Muscle of leg (tissue), 11 donors: ENCODE measurements around the gene TBX10. TPM values are rescaled to one million over a fixed set of nuclear protein-coding genes. Genes with fewer than 3 reads are reported as not detected.
"Not testable (repeated sequence)": the region's sequence is repeated elsewhere in the genome, so short reads cannot be mapped to it uniquely, and the experiment has no call there.

Source experiments
- DNase-seq: peaks from one replicate; pipeline ENCODE4 v3.0.0; 2013
- H3K27ac ChIP-seq: one replicate; pipeline ENCODE4 v1.5.1; 2013; ENCODE audit warnings: mild to moderate bottlenecking, low read length, control low read depth
- H3K27me3 ChIP-seq: one replicate; pipeline ENCODE4 v1.6.1; 2013; ENCODE audit warnings: low read length; ENCODE audit not compliant: control insufficient read depth, insufficient read depth
- H3K36me3 ChIP-seq: one replicate; pipeline ENCODE4 v1.6.1; 2013; ENCODE audit warnings: low read length; ENCODE audit not compliant: control insufficient read depth, insufficient read depth
- H3K4me1 ChIP-seq: one replicate; pipeline ENCODE4 v1.6.1; 2013; ENCODE audit warnings: low read length; ENCODE audit not compliant: control insufficient read depth, insufficient read depth
- H3K4me3 ChIP-seq: one replicate; pipeline ENCODE4 v1.5.1; 2013; ENCODE audit warnings: low read length, control low read depth
- H3K9me3 ChIP-seq: replicated peaks from 2 replicates; pipeline ENCODE4 v1.6.1; 2013; ENCODE audit warnings: low read depth, low read length; ENCODE audit not compliant: control insufficient read depth
- WGBS: methylation state at CpG from one replicate; pipeline ENCODE4 v1.1.5; 2013; ENCODE audit warnings: missing lambda C conversion rate; ENCODE audit not compliant: insufficient coverage; 5-methylcytosine and 5-hydroxymethylcytosine counted together
- polyA plus RNA-seq, 8 donors: library from polyadenylated mRNA; unstranded; fragments of 120-200 nt; gene quantifications; one replicate each; pipeline versions ENCODE4 v1.2.1 to v1.2.3, GENCODE V29; 2013; ENCODE audit warnings: inconsistent platforms in 1 of 8, low replicate concordance in 1 of 8; ENCODE audit not compliant: insufficient read length in 8 of 8, insufficient read depth in 1 of 8
- total RNA-seq: library from RNA; stranded (reverse); fragments of 120-200 nt; gene quantifications from one replicate; pipeline ENCODE4 v1.2.4, GENCODE V29; 2013

The TBX10 gene
- total and polyA plus RNA-seq, 9 donors, result 0.40 TPM; not detected in 8

DNA sequence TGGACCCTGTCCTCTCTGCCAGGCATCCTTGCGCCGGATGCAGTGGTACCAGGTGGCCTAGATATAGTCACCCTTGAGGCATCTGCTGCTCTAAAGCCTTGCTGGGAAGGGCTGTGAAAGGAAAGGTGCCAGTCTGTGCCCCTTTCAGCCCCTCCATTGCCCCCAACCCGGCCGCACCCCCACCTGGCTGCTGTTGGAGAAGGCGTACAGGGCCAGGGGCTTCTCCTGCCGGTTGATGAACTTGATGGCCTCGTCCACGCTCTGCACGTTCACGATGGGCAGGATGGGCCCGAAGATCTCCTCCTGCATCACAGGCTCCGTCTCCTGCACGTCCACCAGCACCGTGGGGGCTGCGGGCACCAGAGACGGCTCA lies 24.6 kb upstream of the TBX10 start:
- WGBS, result 86% methylated on average over 9 of the region's 16 CpGs
- Histone ChIP-seq H3K4me3 (no peak overlapping the region), H3K27ac (no peak overlapping the region), H3K9me3 (no peaks in the 10 kb centered on the region), H3K27me3 (no peaks in the 10 kb centered on the region), H3K4me1 (no peaks in the 10 kb centered on the region), H3K36me3 (no peaks in the 10 kb centered on the region)
- no peak for DNase-seq

DNA sequence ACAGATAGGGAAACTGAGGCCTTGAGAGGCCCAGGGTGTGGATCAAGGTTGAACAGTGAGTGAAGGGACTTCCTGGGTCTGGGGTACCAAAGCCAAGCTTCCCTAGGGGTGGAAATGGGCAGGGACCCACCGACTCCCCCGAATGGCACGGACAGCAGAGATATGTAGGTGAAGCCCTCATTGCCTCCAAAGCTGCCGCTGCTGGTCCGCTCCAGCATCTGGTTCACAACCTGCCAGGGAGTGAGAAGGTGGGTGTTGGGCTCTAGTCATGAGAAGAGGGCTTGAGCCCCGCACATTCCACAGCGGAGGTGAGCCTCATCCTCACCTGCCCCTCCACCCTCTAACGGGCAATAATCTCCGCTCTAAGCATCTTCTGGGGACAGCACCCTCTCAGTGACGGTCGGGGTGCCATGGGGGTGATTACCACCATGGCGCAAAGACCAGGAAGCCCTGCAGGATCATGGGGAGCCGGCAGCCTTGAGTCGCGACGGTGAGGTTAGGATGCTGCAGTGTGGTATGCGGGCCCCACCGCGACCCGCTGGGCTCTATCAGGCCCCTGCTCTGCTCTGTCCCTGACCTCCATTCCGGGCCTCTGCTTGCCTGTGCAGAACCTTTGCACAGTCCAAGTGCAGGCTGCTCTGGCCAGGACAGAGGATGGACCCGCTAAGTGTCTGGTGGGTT lies 24.1 kb upstream of the TBX10 start:
- WGBS, result 91% methylated on average over 16 of the region's 22 CpGs
- Histone ChIP-seq H3K27ac (no peak overlapping the region), H3K4me3 (no peak overlapping the region)

GRCh38 chr11:67662835-67663531 lies 23.4 kb upstream of the TBX10 start:
- H3K27me3 ChIP-seq, result no peaks in the 10 kb centered on the region
- no peaks in the 10 kb centered on the region for H3K36me3 ChIP-seq
- H3K4me3 ChIP-seq, result no peak overlapping the region
- no peaks in the 10 kb centered on the region for H3K9me3 ChIP-seq
- no peak for DNase-seq
- 61% methylated on average over 18 of the region's 19 CpGs for WGBS
- no peak overlapping the region for H3K27ac ChIP-seq
- H3K4me1 ChIP-seq, result no peaks in the 10 kb centered on the region

More for the DNA sequence above, 24.1 kb upstream of the TBX10 start:
- H3K9me3 ChIP-seq, result no peaks in the 10 kb centered on the region
- DNase-seq, result no peak
- no peaks in the 10 kb centered on the region for H3K27me3 ChIP-seq
- no peaks in the 10 kb centered on the region for H3K36me3 ChIP-seq
- no peaks in the 10 kb centered on the region for H3K4me1 ChIP-seq

DNA sequence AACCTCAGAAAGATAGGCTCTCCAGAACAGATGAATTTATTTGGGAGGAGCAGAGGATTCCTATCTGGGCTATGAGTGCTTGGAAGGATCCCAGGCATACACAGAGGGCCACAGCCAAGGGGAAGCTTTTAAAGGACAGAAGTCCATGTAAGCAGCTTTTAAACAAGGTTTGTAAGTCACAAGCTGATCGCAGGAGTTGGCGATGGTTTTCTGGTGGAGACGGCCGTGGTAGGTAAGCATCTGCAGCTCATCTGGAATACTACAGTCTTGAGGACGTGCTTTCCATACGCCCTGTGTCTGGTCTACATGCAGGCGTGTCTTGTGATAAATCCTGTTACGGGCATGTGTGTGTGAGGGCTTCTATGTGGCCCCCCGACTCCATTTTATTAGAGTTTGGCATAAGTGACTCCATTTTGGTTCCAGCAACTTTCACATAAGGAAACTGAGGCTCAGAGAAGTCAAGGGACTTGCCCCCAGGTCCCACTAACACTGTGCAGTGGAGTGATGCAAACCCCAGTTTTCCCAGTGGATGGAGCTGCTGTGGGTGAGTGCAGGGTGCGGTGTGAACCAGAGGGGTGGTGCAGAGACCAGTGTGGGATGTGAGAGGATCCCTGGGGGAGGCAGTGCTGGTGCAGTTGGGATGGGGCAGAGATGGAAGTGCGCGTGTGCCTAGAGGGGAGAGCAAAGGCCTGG lies 22.7 kb upstream of the TBX10 start:
- DNase-seq, result no peak
- WGBS, result 81% methylated on average over 11 of the region's 12 CpGs
- no peaks in the 10 kb centered on the region for H3K4me1 ChIP-seq

DNA sequence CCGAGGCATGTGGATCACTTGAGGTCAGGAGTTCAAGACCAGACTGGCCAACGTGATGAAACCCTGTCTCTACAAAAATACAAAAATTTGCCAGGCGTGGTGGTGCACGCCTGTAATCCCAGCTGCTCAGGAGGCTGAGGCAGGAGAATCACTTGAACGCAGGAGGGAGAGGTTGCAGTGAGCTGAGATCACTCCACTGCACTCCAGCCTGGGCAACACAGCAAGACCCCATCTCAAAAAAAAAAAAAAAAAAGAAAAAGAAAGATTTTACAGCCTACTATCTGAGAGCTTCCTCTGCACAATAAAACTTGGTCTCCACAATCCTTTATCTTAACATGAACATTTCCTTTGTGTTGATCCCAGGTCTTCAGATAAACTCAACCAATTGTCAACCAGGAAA lies 21.2 kb upstream of the TBX10 start:
- 33% methylated on average over 1 of the region's 5 CpGs for WGBS
- not testable (repeated sequence) for H3K27me3 ChIP-seq, DNase-seq

More for the DNA sequence above, 22.7 kb upstream of the TBX10 start:
- H3K9me3 ChIP-seq, result no peaks in the 10 kb centered on the region
- H3K36me3 ChIP-seq, result no peaks in the 10 kb centered on the region
- no peak overlapping the region for H3K4me3 ChIP-seq
- H3K27ac ChIP-seq, result no peak overlapping the region
- no peaks in the 10 kb centered on the region for H3K27me3 ChIP-seq

GRCh38 chr11:67659651-67660165 lies 20.1 kb upstream of the TBX10 start:
- no CpG with 5 or more reads among the region's 5 CpGs for WGBS
- H3K36me3 ChIP-seq, H3K27me3 ChIP-seq, H3K4me3 ChIP-seq, H3K9me3 ChIP-seq, H3K27ac ChIP-seq, H3K4me1 ChIP-seq, DNase-seq: not testable (repeated sequence)

More for the DNA sequence above, 21.2 kb upstream of the TBX10 start:
- not testable (repeated sequence) for H3K27ac ChIP-seq, H3K36me3 ChIP-seq, H3K4me3 ChIP-seq, H3K4me1 ChIP-seq, H3K9me3 ChIP-seq

DNA sequence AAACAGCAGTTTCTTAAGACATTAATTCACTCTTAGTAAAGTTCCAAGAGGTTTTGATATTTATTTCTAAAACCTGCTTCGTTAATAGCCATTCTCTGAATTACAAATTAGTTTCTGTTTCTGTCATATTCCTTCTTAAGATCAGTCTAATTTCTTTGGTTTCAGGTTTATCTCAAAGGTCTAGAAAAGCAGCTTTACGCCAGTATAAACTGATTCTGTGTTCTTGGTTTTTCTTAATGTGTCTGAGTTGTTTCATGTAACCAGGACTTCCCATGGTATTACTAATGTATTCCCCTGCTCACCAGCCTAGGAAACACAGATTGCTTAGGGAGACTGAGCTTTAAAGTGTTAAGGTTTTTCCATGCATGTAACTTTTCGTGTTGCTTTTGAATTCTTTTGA lies 17.7 kb upstream of the TBX10 start:
- no peak overlapping the region for H3K27ac ChIP-seq
- no peak for DNase-seq
- no peaks in the 10 kb centered on the region for H3K9me3 ChIP-seq
- no peaks in the 10 kb centered on the region for H3K4me1 ChIP-seq
- no peaks in the 10 kb centered on the region for H3K27me3 ChIP-seq
- H3K4me3 ChIP-seq, result no peak overlapping the region
- no CpG with 5 or more reads among the region's 3 CpGs for WGBS
- no peaks in the 10 kb centered on the region for H3K36me3 ChIP-seq

DNA sequence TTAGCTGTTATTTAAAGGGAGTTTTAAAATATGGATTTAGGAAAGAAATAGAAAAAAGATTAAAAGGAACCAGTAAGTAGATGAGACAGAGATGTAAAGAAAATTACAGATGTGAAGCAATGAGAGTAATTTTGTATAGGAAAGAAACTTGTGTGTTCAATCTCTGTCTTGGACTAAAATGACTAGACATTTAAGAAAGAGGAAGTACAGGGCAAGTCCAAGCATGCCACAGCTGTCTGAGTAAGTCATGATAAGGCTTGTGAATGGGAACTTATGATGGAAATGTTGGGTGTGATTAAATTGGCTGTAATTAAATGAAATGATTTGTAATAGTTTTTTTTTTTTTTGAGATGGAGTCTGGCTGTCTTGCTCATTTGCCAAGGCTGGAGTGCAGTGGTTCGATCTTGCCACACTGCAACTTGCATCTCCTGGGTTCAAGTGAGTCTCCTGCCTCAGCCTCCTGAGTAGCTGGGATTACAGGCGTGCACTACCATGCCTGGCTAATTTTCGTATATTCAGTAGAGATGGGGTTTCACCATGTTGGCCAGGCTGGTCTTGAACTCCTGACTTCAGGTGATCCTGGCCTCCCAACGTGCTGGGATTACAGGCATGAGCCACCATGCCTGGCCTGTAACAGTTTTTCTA lies 16.8 kb upstream of the TBX10 start:
- no peaks in the 10 kb centered on the region for H3K4me1 ChIP-seq
- no peaks in the 10 kb centered on the region for H3K9me3 ChIP-seq
- H3K27me3 ChIP-seq, result no peaks in the 10 kb centered on the region
- no peak overlapping the region for H3K27ac ChIP-seq
- H3K4me3 ChIP-seq, result no peak overlapping the region
- no peak for DNase-seq
- WGBS, result 81% methylated on average over 3 of the region's 4 CpGs
- H3K36me3 ChIP-seq, result no peaks in the 10 kb centered on the region

GRCh38 chr11:67654225-67654624 lies 14.7 kb upstream of the TBX10 start:
- Histone ChIP-seq H3K27me3 (peaks cover 9% of the 10 kb centered on the region), H3K4me3 (no peak overlapping the region), H3K36me3 (no peaks in the 10 kb centered on the region), H3K4me1 (no peaks in the 10 kb centered on the region), H3K27ac (no peak overlapping the region), H3K9me3 (no peaks in the 10 kb centered on the region)
- 59% methylated on average over 3 of the region's 9 CpGs for WGBS
- DNase-seq, result no peak
